OCI-LY7 (cell line): Measurements from ENCODE around the gene PCNX1. TPM values are rescaled to one million over a fixed set of nuclear protein-coding genes. Genes with fewer than 3 reads are reported as not detected.

Experiments used
- BruUV-seq: library from RNA; stranded (reverse); fragments of 400-500 nt; replicated peaks from 2 replicates; lab custom pipeline; 2021; lab: Mats Ljungman, UMichigan
- CTCF ChIA-PET: fragments of 300-600 bp; sonication (Branson Sonifier 250); formaldehyde crosslinking; loops from one replicate; lab custom pipeline; 2022; ENCODE audit warnings: antibody characterized with exemption; ENCODE audit not compliant: unreplicated experiment; lab: Charles Lee
- POLR2A ChIA-PET: fragments of 300-600 bp; sonication (Branson Sonifier 250); formaldehyde crosslinking; loops from one replicate; lab custom pipeline; 2022; ENCODE audit warnings: antibody characterized with exemption; lab: Charles Lee
- DNase-seq: peaks from one replicate; pipeline ENCODE4 v3.0.0-alpha.2; 2015; ENCODE audit warnings: low spot score
- H2AFZ ChIP-seq: fragments of 200-600 bp; sonication (generic), shearing (Covaris generic); 2 replicates; pipeline ENCODE4 v1.6.1; 2014; ENCODE audit warnings: mild to moderate bottlenecking, antibody characterized with exemption, low read length, moderate library complexity
- H3K27ac ChIP-seq: fragments of 200-600 bp; sonication (generic); 2 replicates; pipeline ENCODE4 v1.5.1; 2014; ENCODE audit warnings: mixed run types, low read depth, mild to moderate bottlenecking, moderate library complexity, low read length, inconsistent platforms; ENCODE audit not compliant: poor library complexity, severe bottlenecking
- H3K36me3 ChIP-seq: fragments of 200-600 bp; sonication (generic); 2 replicates; pipeline ENCODE4 v1.6.1; 2014; ENCODE audit warnings: mild to moderate bottlenecking, antibody characterized with exemption, low read length, moderate library complexity, mixed read lengths; ENCODE audit not compliant: insufficient read depth
- H3K4me1 ChIP-seq: fragments of 200-600 bp; sonication (generic); 2 replicates; pipeline ENCODE4 v1.5.1; 2014; ENCODE audit warnings: mild to moderate bottlenecking, low read length; ENCODE audit not compliant: insufficient read depth, poor library complexity, severe bottlenecking
- H3K4me2 ChIP-seq: fragments of 200-600 bp; sonication (generic); 2 replicates; pipeline ENCODE4 v1.6.1; 2014; ENCODE audit warnings: mild to moderate bottlenecking, low read length
- H3K4me3 ChIP-seq: fragments of 200-600 bp; sonication (generic); 2 replicates; pipeline ENCODE4 v1.5.1; 2014; ENCODE audit warnings: mild to moderate bottlenecking, low read depth, low read length; ENCODE audit not compliant: poor library complexity, severe bottlenecking
- H3K79me2 ChIP-seq: fragments of 200-600 bp; sonication (generic); 2 replicates; pipeline ENCODE4 v1.6.1; 2016; ENCODE audit warnings: low read depth, mild to moderate bottlenecking, low read length, moderate library complexity, mixed read lengths; ENCODE audit not compliant: insufficient read depth
- H3K9me2 ChIP-seq: fragments of 200-600 bp; sonication (generic); 2 replicates; pipeline ENCODE4 v1.6.1; 2016; ENCODE audit warnings: mild to moderate bottlenecking, low read length, mixed read lengths; ENCODE audit not compliant: insufficient read depth
- H3K9me3 ChIP-seq: fragments of 200-600 bp; sonication (generic); 2 replicates; pipeline ENCODE4 v1.6.1; 2014; ENCODE audit warnings: mild to moderate bottlenecking, mixed run types, low read length, mixed read lengths
- H4K20me1 ChIP-seq: fragments of 200-600 bp; sonication (generic); 2 replicates; pipeline ENCODE4 v1.6.1; 2014; ENCODE audit warnings: mild to moderate bottlenecking, antibody characterized with exemption, low read length, moderate library complexity, mixed read lengths; ENCODE audit not compliant: insufficient read depth
- EZH2phosphoT487 ChIP-seq: fragments of 200-600 bp; sonication (generic); IDR thresholded peaks from 2 replicates; pipeline ENCODE4 v1.6.1; 2018; ENCODE audit warnings: low read depth, borderline replicate concordance, mild to moderate bottlenecking, mixed run types, antibody characterized with exemption, low read length, moderate library complexity, mixed read lengths
- intact Hi-C: fragments of 100-400 bp; cut with micrococcal nuclease; formaldehyde crosslinking; loops from one replicate; pipeline ENCODE4 v1.10.0; 2022; ENCODE audit not compliant: unreplicated experiment
- total RNA-seq, 2 experiments: library from RNA; depleted of rRNA in 1 of 2; stranded (reverse); fragments of >200 nt in 1 of 2; shearing (Covaris generic) in 1 of 2; gene quantifications; 2 replicates each; pipeline ENCODE4 v1.2.3, GENCODE V29; 2014 to 2022
- TF ChIP-seq, protein P1 (sequence below): fragments of 200-600 bp; sonication (generic); conservative IDR thresholded peaks from 2 replicates; pipeline ENCODE4 v1.5.1; 2014; ENCODE audit warnings: mild to moderate bottlenecking, antibody characterized with exemption, low read length, moderate library complexity, mixed read lengths

PCNX1 gene
- total RNA-seq, 2 experiments from 2014 or later: 27.7 to 33.5 TPM

DNA sequence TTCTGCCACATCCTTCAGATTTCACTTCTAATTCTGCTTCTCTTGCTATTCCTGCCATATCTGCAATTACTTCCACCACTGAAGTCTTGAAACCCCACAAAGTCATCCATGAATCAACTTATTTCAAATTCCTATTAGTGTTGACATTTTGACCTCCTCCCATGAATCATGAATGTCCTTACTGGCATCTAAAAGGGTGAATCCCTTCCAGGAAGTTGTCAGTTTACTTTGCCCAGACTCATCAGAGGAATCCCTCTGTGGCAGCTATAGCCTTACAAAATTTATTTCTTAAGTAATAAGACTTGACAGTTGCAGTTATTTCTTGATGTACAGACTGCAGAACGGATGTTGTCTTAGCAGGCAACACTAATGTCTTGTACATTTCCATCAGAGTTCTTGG lies 162.9 kb downstream of the PCNX1 start:
- no peaks in the 10 kb centered on the region for H4K20me1 ChIP-seq
- POLR2A ChIA-PET: no interaction called here
- intact Hi-C loops: no loop called here
- no peaks in the 10 kb centered on the region for H3K9me2 ChIP-seq
- TF ChIP-seq, protein P1, sequence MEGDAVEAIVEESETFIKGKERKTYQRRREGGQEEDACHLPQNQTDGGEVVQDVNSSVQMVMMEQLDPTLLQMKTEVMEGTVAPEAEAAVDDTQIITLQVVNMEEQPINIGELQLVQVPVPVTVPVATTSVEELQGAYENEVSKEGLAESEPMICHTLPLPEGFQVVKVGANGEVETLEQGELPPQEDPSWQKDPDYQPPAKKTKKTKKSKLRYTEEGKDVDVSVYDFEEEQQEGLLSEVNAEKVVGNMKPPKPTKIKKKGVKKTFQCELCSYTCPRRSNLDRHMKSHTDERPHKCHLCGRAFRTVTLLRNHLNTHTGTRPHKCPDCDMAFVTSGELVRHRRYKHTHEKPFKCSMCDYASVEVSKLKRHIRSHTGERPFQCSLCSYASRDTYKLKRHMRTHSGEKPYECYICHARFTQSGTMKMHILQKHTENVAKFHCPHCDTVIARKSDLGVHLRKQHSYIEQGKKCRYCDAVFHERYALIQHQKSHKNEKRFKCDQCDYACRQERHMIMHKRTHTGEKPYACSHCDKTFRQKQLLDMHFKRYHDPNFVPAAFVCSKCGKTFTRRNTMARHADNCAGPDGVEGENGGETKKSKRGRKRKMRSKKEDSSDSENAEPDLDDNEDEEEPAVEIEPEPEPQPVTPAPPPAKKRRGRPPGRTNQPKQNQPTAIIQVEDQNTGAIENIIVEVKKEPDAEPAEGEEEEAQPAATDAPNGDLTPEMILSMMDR: no peak
- TF ChIP-seq EZH2phosphoT487: no peak
- no peaks in the 10 kb centered on the region for H3K79me2 ChIP-seq
- no peak overlapping the region for H3K27ac ChIP-seq
- no peak overlapping the region for H3K4me3 ChIP-seq
- H3K9me3 ChIP-seq: peaks cover 5% of the 10 kb centered on the region; the same call in 1 of the 2 replicates
- H2AFZ ChIP-seq: no peak overlapping the region
- no peaks in the 10 kb centered on the region for H3K4me1 ChIP-seq
- BruUV-seq: no TSS peak
- H3K36me3 ChIP-seq: peaks cover 50% of the 10 kb centered on the region
- CTCF ChIA-PET: no interaction called here
- H3K4me2 ChIP-seq: no peak overlapping the region
- DNase-seq: no peak

DNA sequence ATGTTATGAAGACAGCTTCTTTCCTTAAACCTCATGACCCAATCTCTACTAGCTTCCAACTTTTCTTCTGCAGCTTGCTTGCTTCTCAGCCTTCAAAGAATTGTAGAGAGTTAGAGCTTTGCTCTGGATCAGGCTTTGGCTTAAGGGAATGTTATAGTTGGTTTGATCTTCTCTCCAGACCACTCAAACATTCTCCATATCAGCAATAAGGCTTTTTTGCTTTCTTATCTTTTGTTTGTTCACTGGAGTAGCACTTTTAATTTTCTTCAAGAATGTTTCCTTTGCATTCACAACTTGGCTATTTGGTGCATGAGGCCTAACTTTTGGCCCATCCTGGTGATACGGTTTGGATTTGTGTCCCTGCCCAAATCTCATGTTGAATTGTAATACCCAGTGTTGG lies 163.8 kb downstream of the PCNX1 start:
- DNase-seq: no peak
- H3K4me2 ChIP-seq: no peak overlapping the region
- no TSS peak for BruUV-seq
- no peaks in the 10 kb centered on the region for H4K20me1 ChIP-seq
- H3K9me2 ChIP-seq: no peaks in the 10 kb centered on the region
- no peaks in the 10 kb centered on the region for H3K9me3 ChIP-seq
- no peak overlapping the region for H3K27ac ChIP-seq
- TF ChIP-seq, protein P1: no peak
- TF ChIP-seq EZH2phosphoT487: no peak
- ChIA-PET CTCF (no interaction called here), POLR2A (no interaction called here)
- no peak overlapping the region for H3K4me3 ChIP-seq
- H2AFZ ChIP-seq: no peak overlapping the region
- intact Hi-C loops: no loop called here
- no peaks in the 10 kb centered on the region for H3K4me1 ChIP-seq
- H3K36me3 ChIP-seq: peaks cover 46% of the 10 kb centered on the region
- H3K79me2 ChIP-seq: no peaks in the 10 kb centered on the region

DNA sequence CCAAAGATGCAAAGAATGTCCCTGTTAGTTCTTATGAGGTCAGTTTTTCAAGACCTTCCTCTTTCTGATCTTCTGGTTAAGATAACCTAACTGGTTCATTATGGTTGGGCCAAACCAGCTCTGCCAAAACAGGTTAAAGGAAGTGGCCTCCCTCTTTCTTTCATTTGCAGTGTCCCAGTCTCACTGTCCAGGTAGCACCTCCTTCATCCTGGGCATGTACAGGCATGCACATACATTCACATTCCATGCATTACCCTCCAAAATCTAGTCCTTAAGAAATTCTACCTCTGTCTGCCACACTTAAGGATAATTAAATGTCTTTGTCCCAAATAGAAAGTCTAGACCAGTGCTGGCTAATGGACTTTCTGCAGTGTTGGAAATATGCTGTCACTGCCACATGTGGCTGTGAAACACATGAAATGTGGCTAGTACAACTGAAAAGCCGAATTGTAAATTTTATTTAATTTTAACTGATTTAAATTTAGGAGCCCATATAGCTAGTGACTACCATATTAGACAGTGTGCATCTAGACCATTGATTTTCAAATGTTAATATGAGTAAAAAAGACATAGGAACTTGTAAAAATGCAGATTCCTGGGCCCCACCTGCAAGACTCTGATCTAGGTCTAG lies 169.3 kb downstream of the PCNX1 start:
- ChIA-PET CTCF (no interaction called here), POLR2A (interaction anchor here (1.0 to 1.1 kb wide), 2 partner anchors 11 to 30 kb away, joined by 4 read pairs; no protein-coding TSS in a partner anchor)
- Histone ChIP-seq H3K9me3 (peaks cover 7% of the 10 kb centered on the region; the same call in 1 of the 2 replicates), H4K20me1 (no peaks in the 10 kb centered on the region), H2AFZ (no peak overlapping the region), H3K9me2 (no peaks in the 10 kb centered on the region), H3K4me1 (no peaks in the 10 kb centered on the region), H3K4me3 (no peak overlapping the region), H3K36me3 (peaks cover 67% of the 10 kb centered on the region), H3K79me2 (no peaks in the 10 kb centered on the region), H3K27ac (no peak overlapping the region), H3K4me2 (no peak overlapping the region)
- BruUV-seq: no TSS peak
- no peak for DNase-seq
- TF ChIP-seq EZH2phosphoT487: no peak
- TF ChIP-seq, protein P1: no peak
- intact Hi-C loops: no loop called here
